HG02852 (cell line): ENCODE data around the gene PCGF3.
"Not testable (repeated sequence)": the region's sequence is repeated elsewhere in the genome, so short reads cannot be mapped to it uniquely, and the experiment has no call there.

Source experiments
- ATAC-seq: cut with Tn5 transposase; IDR thresholded peaks from one replicate; pipeline ENCODE4 v1.9.1; 2021; ENCODE audit warnings: mild to moderate bottlenecking, moderate library complexity; ENCODE audit not compliant: unreplicated experiment

Gene PCGF3

DNA sequence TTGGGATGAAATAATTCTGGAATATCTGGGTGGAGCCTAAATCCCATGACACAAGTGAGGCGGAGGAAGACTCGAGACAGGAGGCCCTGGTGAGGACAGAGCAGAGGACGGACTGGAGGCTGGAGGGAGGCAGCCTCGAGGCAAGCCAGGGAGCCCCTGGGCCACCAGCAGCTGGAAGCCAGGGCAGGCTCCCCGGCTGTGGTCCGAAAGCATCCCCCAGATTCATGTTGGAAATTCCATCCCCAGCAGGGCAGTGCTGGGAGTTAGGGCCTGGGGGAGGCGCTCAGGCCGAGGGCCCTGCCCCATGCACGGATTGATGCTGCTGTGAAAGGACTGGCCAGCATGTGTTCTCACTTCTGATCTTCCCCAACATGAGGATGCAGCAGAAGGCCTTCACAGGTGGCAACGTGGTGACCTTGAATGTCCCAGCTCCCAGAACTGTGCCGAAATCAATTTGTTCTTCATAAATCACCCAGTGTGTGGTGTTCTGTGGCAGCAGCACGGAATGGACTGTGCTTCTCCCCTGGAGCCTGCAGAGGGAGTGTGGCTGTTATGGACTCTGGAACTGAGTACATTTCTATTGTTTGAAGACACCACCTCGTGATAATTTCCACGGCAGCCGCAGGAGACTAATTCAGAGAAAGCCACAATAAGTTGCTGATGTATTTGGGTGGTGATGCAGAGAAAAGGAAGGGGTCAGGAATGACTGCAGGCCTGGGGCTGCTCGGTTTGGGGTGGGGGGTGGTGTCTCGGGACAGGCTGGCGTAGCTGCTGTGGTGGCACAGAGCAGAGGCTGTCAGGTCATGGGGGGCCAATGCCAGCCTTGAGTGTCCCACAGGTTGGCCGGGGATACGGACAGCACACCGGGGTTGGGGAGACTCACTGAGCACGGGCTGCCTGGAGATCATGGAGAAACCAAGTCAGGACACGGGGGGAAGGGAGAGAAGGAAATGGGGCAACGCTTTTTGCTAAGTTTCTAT is 56.9 kb downstream of the PCGF3 start:
- no peak for ATAC-seq

- no peak for ATAC-seq
These were observed 57.7 kb downstream of the PCGF3 start for GRCh38 chr4:763191-763810.

- ATAC-seq, result no peak
These were observed 58.3 kb downstream of the PCGF3 start for GRCh38 chr4:763922-764321.

DNA sequence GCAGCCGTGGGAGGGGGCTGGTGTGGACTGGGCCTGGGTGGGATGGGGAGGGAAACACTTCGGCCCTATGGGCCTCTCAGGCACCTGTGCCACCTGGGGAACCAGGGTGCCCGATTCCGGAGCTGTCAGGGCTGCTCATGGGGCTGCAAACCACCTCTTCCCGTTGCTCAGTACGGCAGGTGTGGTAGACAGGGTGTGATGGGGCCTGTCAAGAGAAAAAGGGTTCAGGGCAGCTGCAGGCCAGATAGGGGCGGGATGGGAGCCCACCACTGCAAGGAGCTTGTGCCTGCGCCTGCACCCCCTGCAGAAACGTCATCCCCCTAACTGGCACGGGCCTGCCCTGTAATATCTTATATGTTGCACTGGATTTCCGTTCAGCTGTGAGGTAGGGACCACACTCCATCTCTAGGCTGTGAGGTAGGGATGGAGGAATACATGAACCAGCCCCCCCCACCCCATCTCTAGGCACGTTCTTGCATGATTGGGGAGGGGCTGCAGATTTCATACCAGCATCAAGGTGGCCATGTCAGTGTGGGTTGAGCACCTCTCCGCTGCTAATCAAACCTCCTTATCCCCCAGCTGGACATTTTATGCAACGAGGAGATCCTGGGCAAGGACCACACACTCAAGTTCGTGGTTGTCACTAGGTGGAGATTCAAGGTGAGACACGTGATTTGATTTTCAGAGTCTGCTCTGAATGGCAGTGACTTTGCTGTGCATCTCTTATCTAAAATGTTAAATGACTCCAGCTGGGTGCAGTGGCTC is 59.0 kb downstream of the PCGF3 start:
- ATAC-seq, result no peak

DNA sequence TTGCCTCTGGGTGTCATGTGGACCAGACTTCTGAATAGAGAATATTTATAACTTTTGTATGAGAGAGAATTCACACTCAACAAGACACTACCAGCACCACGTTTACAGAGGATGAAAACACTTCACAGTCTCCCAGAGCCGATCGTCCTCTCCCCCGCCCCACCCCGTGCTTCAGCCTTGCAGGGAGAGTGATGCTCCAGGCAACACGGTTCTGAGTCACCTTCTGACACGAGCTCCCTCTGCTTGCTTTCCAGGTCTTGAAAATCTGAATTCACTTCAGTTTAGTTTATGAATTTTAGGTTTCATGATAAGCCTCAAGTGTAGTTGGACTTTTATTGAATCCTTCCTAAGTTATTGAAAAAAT is 60.5 kb downstream of the PCGF3 start:
- no peak for ATAC-seq

DNA sequence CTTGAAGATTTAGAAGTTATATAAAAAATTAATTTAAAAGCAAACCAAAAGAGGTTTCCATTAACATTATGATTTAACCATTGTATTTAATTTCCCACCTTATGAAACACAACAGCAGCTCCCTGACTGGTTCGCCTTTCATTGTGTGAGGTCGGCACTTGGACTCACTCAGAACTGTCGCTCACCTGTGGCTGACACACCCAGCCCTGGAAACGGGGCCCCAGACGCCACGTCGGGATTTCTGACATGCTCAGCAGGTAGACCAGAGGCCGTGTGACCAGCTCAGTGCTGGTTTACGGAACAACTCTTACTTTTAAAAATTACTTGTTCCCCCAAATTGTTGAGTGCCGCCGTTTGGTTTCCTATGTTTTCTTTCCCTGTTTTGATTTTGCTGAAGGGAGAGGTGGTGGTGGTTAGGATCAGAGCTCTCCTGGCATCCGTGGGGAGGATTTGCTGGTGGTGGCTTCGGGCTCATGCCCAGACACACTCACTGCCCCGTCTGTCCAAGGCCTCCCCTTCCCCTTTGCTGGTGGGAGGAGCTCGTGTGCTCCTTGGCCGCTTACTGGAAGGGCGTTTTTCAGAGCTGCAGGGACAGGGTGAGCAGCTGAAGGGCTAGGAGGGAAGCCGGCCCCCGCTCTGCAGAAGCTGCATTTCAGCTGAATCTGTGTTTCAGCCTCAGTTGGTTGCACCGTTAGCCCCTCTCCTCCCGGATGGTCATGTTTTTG is 61.1 kb downstream of the PCGF3 start:
- ATAC-seq, result no peak

- no peak for ATAC-seq
These were observed 62.4 kb downstream of the PCGF3 start for GRCh38 chr4:768076-768475.

DNA sequence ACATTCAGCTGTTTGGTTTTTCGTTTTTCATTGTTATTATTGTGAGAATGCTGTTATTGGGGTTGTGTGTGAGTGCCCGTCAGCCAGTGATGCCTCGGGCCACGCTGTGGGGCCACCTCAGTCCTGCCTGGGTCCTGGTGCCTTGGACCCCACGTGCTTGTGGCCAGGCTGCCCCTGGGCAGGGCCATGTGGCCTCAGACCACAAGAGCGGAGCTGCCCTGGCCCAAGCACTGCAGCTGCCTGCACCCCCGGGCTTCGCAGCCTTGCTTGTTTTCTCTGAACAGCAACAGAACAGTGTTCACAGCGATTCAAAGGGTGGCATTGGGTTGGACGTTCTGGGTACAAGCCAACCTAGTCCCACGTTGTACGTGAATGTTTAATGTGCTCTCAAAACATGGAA is 63.4 kb downstream of the PCGF3 start:
- no peak for ATAC-seq

- ATAC-seq, result no peak
These were observed 63.9 kb downstream of the PCGF3 start for GRCh38 chr4:769511-769910.

- ATAC-seq, result no peak
These were observed 64.4 kb downstream of the PCGF3 start for GRCh38 chr4:770022-770421.

- no peak for ATAC-seq
These were observed 65.8 kb downstream of the PCGF3 start for GRCh38 chr4:771464-771863.

GRCh38 chr4:772118-772517 is 66.5 kb downstream of the PCGF3 start:
- no peak for ATAC-seq

GRCh38 chr4:772776-773175 is 67.1 kb downstream of the PCGF3 start:
- no peak for ATAC-seq

DNA sequence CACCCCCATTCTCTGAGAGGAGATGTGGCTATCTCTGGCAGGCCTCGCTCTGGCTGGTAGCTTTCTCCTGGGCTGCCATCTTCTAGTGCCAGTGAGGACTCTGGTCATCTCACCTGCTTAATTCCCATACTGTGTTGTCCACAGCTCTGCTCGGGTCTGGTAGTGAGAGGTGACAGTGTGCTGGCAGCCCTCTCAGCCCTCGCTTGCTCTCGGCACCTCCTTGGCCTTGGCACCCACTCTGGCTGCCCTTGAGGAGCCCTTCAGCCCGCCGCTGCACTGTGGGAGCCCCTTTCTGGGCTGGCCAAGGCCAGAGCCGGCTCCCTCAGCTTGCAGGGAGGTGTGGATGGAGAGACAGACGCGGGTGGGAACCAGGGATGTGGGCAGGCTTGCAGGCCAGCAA is 67.6 kb downstream of the PCGF3 start:
- no peak for ATAC-seq

DNA sequence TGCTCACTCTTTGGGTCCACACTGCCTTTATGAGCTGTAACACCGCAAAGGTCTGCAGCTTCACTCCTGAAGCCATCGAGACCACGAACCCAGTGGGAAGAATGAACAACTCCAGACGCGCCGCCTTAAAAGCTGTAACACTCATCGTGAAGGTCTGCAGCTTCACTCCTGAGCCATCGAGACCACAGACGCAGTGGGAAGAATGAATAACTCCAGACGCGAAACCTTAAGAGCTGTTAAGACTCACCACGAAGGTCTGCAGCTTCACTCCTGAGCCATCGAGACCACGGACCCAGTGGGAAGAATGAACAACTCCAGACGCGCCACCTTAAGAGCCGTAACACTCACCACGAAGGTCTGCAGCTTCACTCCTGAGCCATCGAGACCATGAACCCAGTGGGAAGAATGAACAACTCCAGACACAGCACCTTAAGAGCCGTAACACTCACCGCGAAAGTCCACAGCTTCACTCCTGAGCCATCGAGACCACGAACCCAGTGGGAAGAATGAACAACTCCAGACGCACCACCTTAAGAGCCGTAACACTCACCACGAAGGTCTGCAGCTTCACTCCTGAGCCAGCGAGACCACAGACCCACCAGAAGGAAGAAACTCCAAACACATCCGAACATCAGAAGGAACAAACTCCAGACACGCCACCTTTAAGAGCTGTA is 68.9 kb downstream of the PCGF3 start:
- not testable (repeated sequence) for ATAC-seq

GRCh38 chr4:775485-775884 is 69.9 kb downstream of the PCGF3 start:
- not testable (repeated sequence) for ATAC-seq

DNA sequence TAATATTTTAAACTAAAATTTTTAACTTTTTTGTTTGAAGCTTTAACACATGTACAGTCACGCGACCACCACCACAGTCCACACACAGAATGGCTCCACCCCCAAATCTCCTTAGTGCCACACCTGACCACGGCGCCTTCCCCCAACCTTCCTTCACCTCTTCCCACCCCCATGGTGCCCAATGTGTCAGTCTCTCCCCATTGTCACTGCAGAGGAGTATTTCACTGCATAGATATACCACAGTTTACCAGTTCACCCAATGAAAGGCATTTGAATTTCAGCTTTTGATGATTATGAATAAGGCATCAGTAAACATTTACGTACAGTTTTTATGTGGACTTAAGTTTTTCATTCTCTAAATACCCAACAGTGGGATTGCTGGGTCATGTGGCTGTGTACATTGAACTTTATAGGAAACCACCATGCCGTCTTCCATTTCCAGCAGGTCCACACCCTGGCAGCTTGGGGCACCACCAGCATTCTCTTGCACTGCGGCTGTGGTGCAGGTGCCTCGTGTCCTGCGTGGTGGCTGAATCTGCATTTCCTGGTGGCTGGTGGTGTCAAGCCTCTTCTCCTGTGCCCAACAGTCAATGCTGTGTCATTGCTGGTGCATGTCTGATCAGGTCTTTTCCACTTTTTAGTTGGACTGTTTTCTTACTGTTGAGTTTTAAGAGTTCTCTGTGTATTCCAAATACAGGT is 71.3 kb downstream of the PCGF3 start:
- ATAC-seq, result no peak

GRCh38 chr4:777520-778262 is 72.1 kb downstream of the PCGF3 start:
- no peak for ATAC-seq

- no peak for ATAC-seq
These were observed 73.9 kb downstream of the PCGF3 start for GRCh38 chr4:779555-779954.
